Measurements from ENCODE around the gene KRT9.

Gene KRT9

GRCh38 chr17:41531993-41532392 is 39.9 kb downstream of the KRT9 start:
- no peak for DNase-seq (ENCODE audit: low read depth in 1 of 2, low spot score in 1 of 2)

- no peak for DNase-seq (ENCODE audit: low read depth in 1 of 2, low spot score in 1 of 2)
These were observed 41.5 kb downstream of the KRT9 start for GRCh38 chr17:41530062-41531048.

DNA sequence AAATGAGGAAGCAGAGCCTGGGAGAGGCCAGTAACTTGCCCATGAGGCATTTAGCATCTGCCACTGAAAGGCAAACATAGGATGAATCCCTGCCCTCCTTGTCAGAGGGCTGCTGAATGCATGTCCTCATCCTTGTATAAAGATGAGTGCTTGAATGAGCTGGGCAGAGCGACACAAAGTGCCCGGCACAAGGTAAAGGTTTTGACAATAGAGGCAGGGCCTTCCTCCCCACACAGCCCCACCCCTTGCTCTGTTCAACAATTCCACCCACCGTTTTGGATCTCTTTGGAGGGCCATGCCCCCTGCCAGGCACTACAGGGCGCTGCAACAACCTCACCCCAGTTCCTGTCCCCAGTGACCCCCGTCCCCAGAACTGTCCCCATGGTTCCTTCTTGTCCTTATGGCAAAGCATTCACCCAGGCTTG is 42.4 kb downstream of the KRT9 start:
- no peak for DNase-seq (ENCODE audit: low read depth in 1 of 2, low spot score in 1 of 2)

DNA sequence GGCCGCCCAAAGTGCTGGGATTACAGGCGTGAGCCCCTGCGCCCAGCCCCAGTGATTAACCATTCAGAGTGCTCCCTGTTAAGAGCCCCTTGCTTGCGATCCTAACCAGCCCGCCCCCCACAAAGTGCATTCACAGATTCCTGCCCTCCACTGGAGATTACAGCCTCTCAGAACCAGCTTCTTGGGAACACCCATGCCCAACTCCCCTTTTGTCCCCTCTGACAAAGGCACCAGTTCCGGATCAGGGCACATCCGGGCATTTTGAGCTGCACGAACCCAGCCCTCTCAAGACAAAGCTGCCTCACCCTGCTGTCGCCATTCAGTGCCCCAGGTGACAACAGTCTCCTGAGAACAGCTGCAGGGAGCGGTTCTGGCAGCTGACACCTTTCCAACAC is 42.9 kb downstream of the KRT9 start:
- no peak for DNase-seq (ENCODE audit: low read depth in 1 of 2, low spot score in 1 of 2)

- no peak for DNase-seq (ENCODE audit: low read depth in 1 of 2, low spot score in 1 of 2)
These were observed 44.5 kb downstream of the KRT9 start for GRCh38 chr17:41527063-41528023.

GRCh38 chr17:41524261-41524660 is 47.6 kb downstream of the KRT9 start:
- no peak for DNase-seq (ENCODE audit: low read depth in 1 of 2, low spot score in 1 of 2)

DNA sequence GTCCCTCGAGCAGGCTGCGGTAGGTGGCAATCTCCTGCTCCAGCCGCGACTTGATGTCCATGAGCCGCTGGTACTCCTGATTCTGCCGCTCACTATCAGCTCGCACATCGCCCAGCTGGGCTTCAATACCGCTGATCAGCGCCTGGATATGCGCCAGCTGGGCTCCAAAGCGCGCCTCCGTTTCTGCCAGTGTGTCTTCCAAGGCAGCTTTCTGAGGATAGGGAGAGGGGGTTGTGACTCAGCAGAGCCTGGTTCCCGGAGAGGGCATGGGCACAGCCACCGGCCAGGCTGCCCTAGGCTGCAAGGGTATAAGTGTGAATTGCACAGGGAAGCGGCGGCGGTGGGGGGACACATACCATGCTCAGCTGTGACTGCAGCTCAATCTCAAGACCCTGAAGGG is 48.1 kb downstream of the KRT9 start:
- no peak for DNase-seq (ENCODE audit: low read depth in 1 of 2, low spot score in 1 of 2)

DNA sequence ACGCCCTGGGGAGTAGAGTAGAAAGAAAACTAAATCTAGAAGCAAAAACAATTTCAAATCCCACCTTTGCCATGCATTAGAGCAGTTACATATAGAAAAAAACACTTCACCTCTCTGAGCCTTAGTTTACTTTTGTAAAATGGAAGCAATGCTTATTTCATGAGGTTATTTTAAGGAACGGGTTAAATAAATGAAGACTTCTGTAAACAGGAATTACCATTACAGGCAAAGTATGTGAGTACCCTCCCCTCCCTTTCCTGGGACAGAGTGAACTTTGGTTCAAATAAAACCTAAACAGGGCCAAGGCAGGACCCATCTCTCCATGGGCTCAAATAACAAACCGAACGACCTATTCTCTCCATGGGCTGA is 48.6 kb downstream of the KRT9 start:
- DNase-seq (ENCODE audit: low read depth in 1 of 2, low spot score in 1 of 2) = no peak

DNA sequence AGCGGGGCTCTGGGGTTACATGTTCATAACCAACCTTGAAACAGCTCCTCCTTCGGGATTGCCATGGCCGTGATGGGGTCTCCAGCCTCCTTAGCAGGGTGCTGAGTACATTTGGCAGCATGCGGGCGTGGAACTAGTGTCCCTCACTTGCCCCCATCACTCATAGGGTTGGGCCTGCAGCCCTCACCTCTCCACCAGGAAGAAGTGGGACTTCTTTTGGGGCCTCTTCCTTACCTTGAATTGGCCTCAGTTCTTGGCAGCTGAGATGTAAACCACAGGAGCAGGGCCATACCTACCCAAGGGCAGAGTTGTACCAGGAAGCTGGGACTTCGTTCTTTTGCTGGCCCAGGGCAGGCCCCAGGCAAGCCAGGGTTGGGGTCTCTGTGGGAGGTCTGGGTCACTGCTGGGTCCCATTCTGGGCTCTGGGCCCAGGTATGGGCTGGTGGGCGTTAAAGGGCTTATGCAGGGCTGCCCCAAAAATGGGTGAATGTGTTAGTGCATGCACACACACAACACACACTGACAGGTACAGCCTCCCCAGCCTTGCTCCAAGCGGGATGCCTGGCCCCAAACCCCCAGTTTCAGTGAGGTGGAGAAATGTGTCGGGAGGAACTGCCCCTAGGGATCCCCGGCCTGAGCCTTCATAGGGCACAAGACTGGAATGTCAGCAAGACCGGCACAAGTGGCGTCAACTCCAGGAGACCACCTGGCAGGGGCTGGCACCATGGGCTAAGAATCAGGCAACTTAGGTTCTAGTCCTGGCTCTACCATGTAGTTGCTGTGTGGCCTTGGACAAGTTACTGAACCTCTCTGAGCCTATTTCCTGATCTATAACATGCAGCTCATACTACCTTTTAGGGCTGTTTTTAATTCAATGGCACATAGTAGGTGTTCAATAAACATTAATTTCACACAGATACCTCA is 49.3 kb downstream of the KRT9 start:
- DNase-seq (ENCODE audit: low read depth in 1 of 2, low spot score in 1 of 2) = no peak

GRCh38 chr17:41521574-41522261 is 50.1 kb downstream of the KRT9 start:
- no peak for DNase-seq (ENCODE audit: low read depth in 1 of 2, low spot score in 1 of 2)

- DNase-seq (ENCODE audit: low read depth in 1 of 2, low spot score in 1 of 2) = no peak
These were observed 50.9 kb downstream of the KRT9 start for GRCh38 chr17:41520821-41521521.

DNA sequence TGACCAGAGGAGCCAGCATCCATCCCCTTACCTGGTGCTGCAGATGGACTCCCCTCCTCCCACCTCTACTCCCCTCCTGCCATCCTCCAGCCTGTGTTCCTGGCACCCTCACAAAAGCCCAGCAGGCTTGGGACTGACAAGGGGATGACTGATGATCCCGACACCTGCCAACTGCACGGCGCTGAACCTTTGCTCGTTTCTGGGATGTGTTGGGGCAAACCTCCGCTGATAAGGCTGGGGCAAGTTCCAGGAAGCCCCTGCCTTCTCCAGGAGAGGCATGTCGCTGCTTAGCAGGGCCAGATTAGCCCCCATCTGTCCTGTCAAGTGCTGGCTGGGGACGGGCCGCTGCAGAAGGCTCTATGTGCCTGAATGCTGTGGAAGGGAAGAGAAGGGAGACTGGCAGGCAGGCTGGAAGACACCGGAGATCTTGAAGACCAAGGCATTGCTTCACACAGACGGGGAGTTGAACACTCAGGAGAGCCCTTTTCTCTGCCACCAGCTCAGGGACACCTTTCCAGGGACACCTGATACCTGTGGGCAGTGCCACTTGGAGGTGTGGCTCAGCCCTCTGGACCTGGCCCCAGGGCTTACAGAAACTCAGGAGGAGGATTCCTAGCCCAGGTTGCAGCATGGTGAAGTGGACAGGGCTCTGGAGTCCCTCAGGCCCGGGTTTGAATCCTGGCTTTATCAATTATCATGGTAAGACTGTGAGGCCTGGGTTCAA is 52.2 kb downstream of the KRT9 start:
- DNase-seq (ENCODE audit: low read depth in 1 of 2, low spot score in 1 of 2) = no peak

GRCh38 chr17:41518789-41519449 is 52.9 kb downstream of the KRT9 start, which contains the start of gene KRT15:
TSS of gene KRT15 (minus strand) at chr17:41518890. CDS start at chr17:41518827, 63 bp downstream.
- no peak for DNase-seq (ENCODE audit: low read depth in 1 of 2, low spot score in 1 of 2)

DNA sequence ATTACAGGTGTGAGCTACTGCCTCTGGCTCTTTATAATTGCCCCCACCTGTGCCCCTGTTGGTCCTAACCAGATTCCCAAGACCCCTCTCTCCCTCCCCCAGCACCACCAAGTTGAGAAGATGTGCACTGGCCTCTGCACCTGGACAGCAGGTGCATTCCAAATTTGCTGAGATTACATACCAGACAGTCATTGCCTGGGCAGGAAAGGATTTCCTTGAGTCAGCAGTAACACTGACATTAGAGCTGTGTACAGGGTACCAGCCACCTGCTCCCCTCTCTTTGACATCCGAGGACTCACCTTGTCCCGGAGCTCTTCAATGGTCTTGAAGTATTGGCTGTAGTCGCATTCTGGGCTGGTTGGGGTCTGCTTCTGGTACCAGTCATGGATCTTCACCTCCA is 53.8 kb downstream of the KRT9 start:
- no peak for DNase-seq (ENCODE audit: low read depth in 1 of 2, low spot score in 1 of 2)

- no peak for DNase-seq (ENCODE audit: low read depth in 1 of 2, low spot score in 1 of 2)
These were observed 55.0 kb downstream of the KRT9 start for GRCh38 chr17:41516830-41517283.

GRCh38 chr17:41516147-41516829 is 55.6 kb downstream of the KRT9 start:
- DNase-seq (ENCODE audit: low read depth in 1 of 2, low spot score in 1 of 2) = no peak
